Endodermal cell (in vitro differentiated cells): ENCODE data around the gene LASP1. TPM values are rescaled to one million over a fixed set of nuclear protein-coding genes. Genes with fewer than 3 reads are reported as not detected.

Source experiments
- DNase-seq: peaks from one replicate; pipeline ENCODE4 v3.0.0-alpha.2; 2017
- H3K27ac ChIP-seq: 2 replicates; pipeline ENCODE4 v1.5.1; 2013; ENCODE audit warnings: mild to moderate bottlenecking, low read depth, low read length, moderate library complexity
- H3K27me3 ChIP-seq: 2 replicates; pipeline ENCODE4 v1.6.1; 2013; ENCODE audit warnings: mild to moderate bottlenecking, low read length, moderate library complexity; ENCODE audit not compliant: insufficient read depth, control insufficient read depth, poor library complexity, severe bottlenecking
- H3K36me3 ChIP-seq: 2 replicates; pipeline ENCODE4 v1.7.0; 2013; ENCODE audit warnings: mild to moderate bottlenecking, low read length, moderate library complexity; ENCODE audit not compliant: control insufficient read depth, insufficient read depth
- H3K4me1 ChIP-seq: one replicate; pipeline ENCODE4 v1.7.0; 2013; ENCODE audit warnings: low read length; ENCODE audit not compliant: control insufficient read depth, insufficient read depth
- H3K4me3 ChIP-seq: 2 replicates; pipeline ENCODE4 v1.5.1; 2013; ENCODE audit warnings: mild to moderate bottlenecking, low read length, moderate library complexity
- H3K9ac ChIP-seq: 2 replicates; pipeline ENCODE4 v1.6.1; 2013; ENCODE audit warnings: mild to moderate bottlenecking, low read length, moderate library complexity; ENCODE audit not compliant: poor library complexity, severe bottlenecking; ENCODE audit errors: extremely low read depth
- H3K9me3 ChIP-seq: 2 replicates; pipeline ENCODE4 v1.6.1; 2013; ENCODE audit warnings: mild to moderate bottlenecking, low read length, moderate library complexity; ENCODE audit not compliant: control insufficient read depth
- H3K27ac Mint-ChIP-seq: 2 replicates; pipeline ENCODE4 v1.8.0; 2020; ENCODE audit warnings: mixed read lengths
- H3K27me3 Mint-ChIP-seq: 2 replicates; pipeline ENCODE4 v1.8.0; 2021; ENCODE audit warnings: mild to moderate bottlenecking, mixed read lengths; ENCODE audit not compliant: insufficient read depth
- H3K36me3 Mint-ChIP-seq: 2 replicates; pipeline ENCODE4 v1.8.0; 2020; ENCODE audit warnings: low read depth, mixed read lengths
- H3K4me1 Mint-ChIP-seq: 2 replicates; pipeline ENCODE4 v1.8.0; 2020; ENCODE audit warnings: mixed read lengths
- H3K4me3 Mint-ChIP-seq: 2 replicates; pipeline ENCODE4 v1.8.0; 2020; ENCODE audit warnings: mild to moderate bottlenecking, moderate library complexity, mixed read lengths
- H3K9me3 Mint-ChIP-seq: 2 replicates; pipeline ENCODE4 v1.8.0; 2020; ENCODE audit warnings: mild to moderate bottlenecking, mixed read lengths
- WGBS, 2 experiments: methylation state at CpG; one replicate each; pipeline versions ENCODE4 v1.1.5 to v1.1.7; 2013; ENCODE audit warnings: missing lambda C conversion rate in 2 of 2, mixed read lengths in 1 of 2; ENCODE audit not compliant: insufficient coverage in 1 of 2, insufficient read length in 1 of 2; 5-methylcytosine and 5-hydroxymethylcytosine counted together
- total RNA-seq, 2 donors: library from RNA; stranded (reverse); fragmentation: NEBNext Ultra II Directional in 1 of 2; extraction: Animal tissue kit (Norgen Biotek cat#: 25700) in 1 of 2; gene quantifications; 2 replicates in 1 of 2; 3 replicates in 1 of 2; pipeline ENCODE4 v1.2.1, GENCODE V29; 2021
- TF ChIP-seq, protein P1 (sequence below): fragments of 200-600 bp; sonication (generic); conservative IDR thresholded peaks from 2 replicates; pipeline ENCODE4 v1.5.0; 2021; ENCODE audit warnings: antibody characterized with exemption, mild to moderate bottlenecking

The LASP1 gene
- total RNA-seq, 2 donors from 2014 or later = 168 to 177 TPM

DNA sequence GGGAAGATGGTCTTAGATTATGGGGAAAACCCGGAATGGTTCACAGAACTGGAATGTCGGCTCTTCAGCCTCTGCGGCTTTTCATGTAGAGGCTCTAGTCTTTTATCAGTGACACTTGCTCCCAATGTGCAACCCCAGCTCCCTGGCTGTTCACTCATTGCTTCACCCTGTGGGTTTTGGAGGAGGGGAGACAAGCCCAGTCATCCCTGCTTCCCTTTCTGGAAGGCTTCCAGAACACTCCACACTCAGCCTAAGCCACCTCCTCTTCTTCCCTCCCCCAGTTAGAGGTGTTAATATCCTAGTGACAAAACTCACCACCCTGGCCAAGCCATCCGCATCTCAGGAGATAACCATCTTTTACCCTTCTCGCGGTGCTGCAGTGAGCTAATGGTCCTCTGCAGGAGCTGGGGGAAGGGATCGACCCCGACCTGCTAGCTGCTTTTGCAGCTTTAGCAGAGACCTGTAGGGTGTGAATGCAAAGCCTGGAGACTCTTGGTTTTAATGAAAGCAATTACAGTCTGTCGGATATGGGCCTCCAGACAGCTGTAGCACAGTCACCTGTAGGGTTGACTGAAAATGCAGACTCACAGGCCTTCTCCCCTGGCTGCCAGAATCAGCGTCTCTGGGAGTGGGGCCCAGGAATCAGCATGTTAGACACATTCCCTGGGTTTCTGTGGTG lies 31.3 kb downstream of the LASP1 start:
- TF ChIP-seq, protein P1, sequence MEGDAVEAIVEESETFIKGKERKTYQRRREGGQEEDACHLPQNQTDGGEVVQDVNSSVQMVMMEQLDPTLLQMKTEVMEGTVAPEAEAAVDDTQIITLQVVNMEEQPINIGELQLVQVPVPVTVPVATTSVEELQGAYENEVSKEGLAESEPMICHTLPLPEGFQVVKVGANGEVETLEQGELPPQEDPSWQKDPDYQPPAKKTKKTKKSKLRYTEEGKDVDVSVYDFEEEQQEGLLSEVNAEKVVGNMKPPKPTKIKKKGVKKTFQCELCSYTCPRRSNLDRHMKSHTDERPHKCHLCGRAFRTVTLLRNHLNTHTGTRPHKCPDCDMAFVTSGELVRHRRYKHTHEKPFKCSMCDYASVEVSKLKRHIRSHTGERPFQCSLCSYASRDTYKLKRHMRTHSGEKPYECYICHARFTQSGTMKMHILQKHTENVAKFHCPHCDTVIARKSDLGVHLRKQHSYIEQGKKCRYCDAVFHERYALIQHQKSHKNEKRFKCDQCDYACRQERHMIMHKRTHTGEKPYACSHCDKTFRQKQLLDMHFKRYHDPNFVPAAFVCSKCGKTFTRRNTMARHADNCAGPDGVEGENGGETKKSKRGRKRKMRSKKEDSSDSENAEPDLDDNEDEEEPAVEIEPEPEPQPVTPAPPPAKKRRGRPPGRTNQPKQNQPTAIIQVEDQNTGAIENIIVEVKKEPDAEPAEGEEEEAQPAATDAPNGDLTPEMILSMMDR = peak; percentile 17
- Mint-ChIP-seq H3K4me1 (peaks cover 13% of the 10 kb centered on the region), H3K4me3 (no peak overlapping the region), H3K27ac (peak overlapping the region; percentile 92), H3K36me3 (peaks cover 61% of the 10 kb centered on the region), H3K27me3 (no peaks in the 10 kb centered on the region), H3K9me3 (no peaks in the 10 kb centered on the region)
- WGBS, 2 experiments = 41 to 66% methylated on average over 7 to 10 of the region's 10 CpGs
- no peak overlapping the region for H3K9ac ChIP-seq
- DNase-seq = peak; percentile 89
- H3K4me3 ChIP-seq = no peak overlapping the region
- no peaks in the 10 kb centered on the region for H3K9me3 ChIP-seq
- H3K27me3 ChIP-seq = no peaks in the 10 kb centered on the region
- no peaks in the 10 kb centered on the region for H3K4me1 ChIP-seq
- H3K27ac ChIP-seq = no peak overlapping the region
- H3K36me3 ChIP-seq = peaks cover 79% of the 10 kb centered on the region

DNA sequence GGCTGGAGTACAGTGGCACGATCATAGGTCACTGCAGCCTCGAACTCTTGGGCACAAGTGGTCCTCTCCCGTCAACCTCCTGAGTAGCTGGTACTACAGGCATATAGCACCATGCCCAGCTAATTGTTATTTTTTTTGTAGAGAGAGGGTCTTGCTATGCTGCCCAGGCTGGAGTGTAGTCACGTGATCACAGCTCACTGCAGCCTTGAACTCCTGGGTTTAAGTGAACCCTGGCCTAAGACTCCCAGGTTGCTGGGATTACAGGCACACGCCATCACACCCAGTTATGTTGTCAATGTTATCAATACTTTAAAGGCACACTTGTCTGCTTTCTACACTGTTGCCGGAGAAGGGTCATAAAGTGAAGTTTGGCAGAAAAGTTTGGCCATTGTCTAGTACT lies 33.5 kb downstream of the LASP1 start:
- no peak overlapping the region for H3K27ac Mint-ChIP-seq
- Histone ChIP-seq H3K27ac (no peak overlapping the region), H3K9ac (no peak overlapping the region), H3K4me3 (no peak overlapping the region), H3K9me3 (no peaks in the 10 kb centered on the region), H3K27me3 (no peaks in the 10 kb centered on the region), H3K36me3 (peaks cover 73% of the 10 kb centered on the region), H3K4me1 (no peaks in the 10 kb centered on the region)
- peaks cover 13% of the 10 kb centered on the region for H3K4me1 Mint-ChIP-seq
- 93 to 96% methylated on average over 6 of the region's 6 CpGs for WGBS, 2 experiments
- DNase-seq = no peak
- peaks cover 50% of the 10 kb centered on the region for H3K36me3 Mint-ChIP-seq
- H3K27me3 Mint-ChIP-seq = no peaks in the 10 kb centered on the region
- no peak overlapping the region for H3K4me3 Mint-ChIP-seq
- no peaks in the 10 kb centered on the region for H3K9me3 Mint-ChIP-seq
- TF ChIP-seq, protein P1 = no peak

DNA sequence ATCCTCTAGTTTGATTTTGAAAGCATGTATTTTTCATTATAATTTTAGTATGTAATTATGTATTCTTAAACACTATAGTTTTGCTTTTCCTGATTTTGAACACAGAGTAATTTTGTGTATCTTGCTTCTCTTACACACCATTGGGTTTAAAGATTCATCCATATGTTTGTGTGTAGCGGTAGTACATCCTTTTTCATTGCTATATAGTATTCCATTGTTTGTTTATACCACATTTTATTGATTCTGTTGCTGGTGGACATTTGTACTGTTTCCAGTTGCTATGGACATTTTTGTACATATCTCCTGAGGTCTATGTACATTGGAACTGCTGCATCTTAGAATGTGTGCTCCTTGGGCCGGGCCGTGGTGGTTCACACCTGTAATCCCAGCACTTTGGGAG lies 35.0 kb downstream of the LASP1 start:
- 94 to 97% methylated on average over 2 of the region's 3 CpGs for WGBS, 2 experiments
- Histone ChIP-seq H3K27me3 (no peaks in the 10 kb centered on the region), H3K4me3 (no peak overlapping the region), H3K27ac (no peak overlapping the region), H3K4me1 (no peaks in the 10 kb centered on the region), H3K36me3 (peaks cover 70% of the 10 kb centered on the region), H3K9me3 (no peaks in the 10 kb centered on the region), H3K9ac (no peak overlapping the region)
- Mint-ChIP-seq H3K9me3 (no peaks in the 10 kb centered on the region), H3K27me3 (no peaks in the 10 kb centered on the region), H3K4me3 (no peak overlapping the region), H3K27ac (no peak overlapping the region), H3K36me3 (peaks cover 43% of the 10 kb centered on the region), H3K4me1 (peaks cover 10% of the 10 kb centered on the region)
- DNase-seq = no peak
- TF ChIP-seq, protein P1 = no peak
